ENCODE measurements around the gene SPRY4. TPM values are rescaled to one million over a fixed set of nuclear protein-coding genes. Genes with fewer than 3 reads are reported as not detected.

The SPRY4 gene
- total RNA-seq, 1 experiment from 2014 or later = 140 TPM

DNA sequence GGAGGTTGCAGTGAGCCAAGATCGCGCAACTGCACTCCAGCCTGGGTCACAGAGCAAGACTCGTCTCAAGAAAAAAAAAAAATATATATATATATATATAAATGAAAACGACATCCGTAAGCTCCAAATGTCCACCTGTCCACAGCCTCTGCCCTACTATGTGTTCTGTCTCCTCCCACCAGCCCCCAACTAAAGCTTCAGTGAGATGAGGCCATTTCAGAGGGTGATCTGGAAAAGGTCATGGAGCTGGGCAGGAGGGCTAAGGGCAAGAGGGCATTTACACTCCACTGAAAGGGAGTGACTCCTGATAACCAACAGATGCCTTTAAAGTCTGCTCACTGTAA lies 2.4 kb downstream of the SPRY4 start (continued):
- TF ChIP-seq, protein P1, sequence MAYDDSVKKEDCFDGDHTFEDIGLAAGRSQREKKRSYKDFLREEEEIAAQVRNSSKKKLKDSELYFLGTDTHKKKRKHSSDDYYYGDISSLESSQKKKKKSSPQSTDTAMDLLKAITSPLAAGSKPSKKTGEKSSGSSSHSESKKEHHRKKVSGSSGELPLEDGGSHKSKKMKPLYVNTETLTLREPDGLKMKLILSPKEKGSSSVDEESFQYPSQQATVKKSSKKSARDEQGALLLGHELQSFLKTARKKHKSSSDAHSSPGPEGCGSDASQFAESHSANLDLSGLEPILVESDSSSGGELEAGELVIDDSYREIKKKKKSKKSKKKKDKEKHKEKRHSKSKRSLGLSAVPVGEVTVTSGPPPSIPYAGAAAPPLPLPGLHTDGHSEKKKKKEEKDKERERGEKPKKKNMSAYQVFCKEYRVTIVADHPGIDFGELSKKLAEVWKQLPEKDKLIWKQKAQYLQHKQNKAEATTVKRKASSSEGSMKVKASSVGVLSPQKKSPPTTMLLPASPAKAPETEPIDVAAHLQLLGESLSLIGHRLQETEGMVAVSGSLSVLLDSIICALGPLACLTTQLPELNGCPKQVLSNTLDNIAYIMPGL (CRISPR knock-in tag; IDR thresholded peaks at IDR 0.05) = no peak
- TF ChIP-seq CBFB (CRISPR knock-in tag; IDR thresholded peaks at IDR 0.05; ENCODE audit: low read depth) (no peak), ZNF317 (CRISPR knock-in tag; IDR thresholded peaks at IDR 0.05; ENCODE audit: borderline replicate concordance, low read depth) (no peak), TCF7 (CRISPR knock-in tag; IDR thresholded peaks at IDR 0.05; ENCODE audit: low read depth) (no peak), NR1H2 (CRISPR knock-in tag; IDR thresholded peaks at IDR 0.05) (no peak), ESRRA (CRISPR knock-in tag; IDR thresholded peaks at IDR 0.05; ENCODE audit: borderline replicate concordance) (no peak)
- TF ChIP-seq, protein P2, sequence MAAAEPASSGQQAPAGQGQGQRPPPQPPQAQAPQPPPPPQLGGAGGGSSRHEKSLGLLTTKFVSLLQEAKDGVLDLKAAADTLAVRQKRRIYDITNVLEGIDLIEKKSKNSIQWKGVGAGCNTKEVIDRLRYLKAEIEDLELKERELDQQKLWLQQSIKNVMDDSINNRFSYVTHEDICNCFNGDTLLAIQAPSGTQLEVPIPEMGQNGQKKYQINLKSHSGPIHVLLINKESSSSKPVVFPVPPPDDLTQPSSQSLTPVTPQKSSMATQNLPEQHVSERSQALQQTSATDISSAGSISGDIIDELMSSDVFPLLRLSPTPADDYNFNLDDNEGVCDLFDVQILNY (CRISPR knock-in tag; IDR thresholded peaks at IDR 0.05) = no peak
- TF ChIP-seq, protein P3, sequence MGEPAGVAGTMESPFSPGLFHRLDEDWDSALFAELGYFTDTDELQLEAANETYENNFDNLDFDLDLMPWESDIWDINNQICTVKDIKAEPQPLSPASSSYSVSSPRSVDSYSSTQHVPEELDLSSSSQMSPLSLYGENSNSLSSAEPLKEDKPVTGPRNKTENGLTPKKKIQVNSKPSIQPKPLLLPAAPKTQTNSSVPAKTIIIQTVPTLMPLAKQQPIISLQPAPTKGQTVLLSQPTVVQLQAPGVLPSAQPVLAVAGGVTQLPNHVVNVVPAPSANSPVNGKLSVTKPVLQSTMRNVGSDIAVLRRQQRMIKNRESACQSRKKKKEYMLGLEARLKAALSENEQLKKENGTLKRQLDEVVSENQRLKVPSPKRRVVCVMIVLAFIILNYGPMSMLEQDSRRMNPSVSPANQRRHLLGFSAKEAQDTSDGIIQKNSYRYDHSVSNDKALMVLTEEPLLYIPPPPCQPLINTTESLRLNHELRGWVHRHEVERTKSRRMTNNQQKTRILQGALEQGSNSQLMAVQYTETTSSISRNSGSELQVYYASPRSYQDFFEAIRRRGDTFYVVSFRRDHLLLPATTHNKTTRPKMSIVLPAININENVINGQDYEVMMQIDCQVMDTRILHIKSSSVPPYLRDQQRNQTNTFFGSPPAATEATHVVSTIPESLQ (CRISPR knock-in tag; IDR thresholded peaks at IDR 0.05) = no peak
- TF ChIP-seq, protein P4, sequence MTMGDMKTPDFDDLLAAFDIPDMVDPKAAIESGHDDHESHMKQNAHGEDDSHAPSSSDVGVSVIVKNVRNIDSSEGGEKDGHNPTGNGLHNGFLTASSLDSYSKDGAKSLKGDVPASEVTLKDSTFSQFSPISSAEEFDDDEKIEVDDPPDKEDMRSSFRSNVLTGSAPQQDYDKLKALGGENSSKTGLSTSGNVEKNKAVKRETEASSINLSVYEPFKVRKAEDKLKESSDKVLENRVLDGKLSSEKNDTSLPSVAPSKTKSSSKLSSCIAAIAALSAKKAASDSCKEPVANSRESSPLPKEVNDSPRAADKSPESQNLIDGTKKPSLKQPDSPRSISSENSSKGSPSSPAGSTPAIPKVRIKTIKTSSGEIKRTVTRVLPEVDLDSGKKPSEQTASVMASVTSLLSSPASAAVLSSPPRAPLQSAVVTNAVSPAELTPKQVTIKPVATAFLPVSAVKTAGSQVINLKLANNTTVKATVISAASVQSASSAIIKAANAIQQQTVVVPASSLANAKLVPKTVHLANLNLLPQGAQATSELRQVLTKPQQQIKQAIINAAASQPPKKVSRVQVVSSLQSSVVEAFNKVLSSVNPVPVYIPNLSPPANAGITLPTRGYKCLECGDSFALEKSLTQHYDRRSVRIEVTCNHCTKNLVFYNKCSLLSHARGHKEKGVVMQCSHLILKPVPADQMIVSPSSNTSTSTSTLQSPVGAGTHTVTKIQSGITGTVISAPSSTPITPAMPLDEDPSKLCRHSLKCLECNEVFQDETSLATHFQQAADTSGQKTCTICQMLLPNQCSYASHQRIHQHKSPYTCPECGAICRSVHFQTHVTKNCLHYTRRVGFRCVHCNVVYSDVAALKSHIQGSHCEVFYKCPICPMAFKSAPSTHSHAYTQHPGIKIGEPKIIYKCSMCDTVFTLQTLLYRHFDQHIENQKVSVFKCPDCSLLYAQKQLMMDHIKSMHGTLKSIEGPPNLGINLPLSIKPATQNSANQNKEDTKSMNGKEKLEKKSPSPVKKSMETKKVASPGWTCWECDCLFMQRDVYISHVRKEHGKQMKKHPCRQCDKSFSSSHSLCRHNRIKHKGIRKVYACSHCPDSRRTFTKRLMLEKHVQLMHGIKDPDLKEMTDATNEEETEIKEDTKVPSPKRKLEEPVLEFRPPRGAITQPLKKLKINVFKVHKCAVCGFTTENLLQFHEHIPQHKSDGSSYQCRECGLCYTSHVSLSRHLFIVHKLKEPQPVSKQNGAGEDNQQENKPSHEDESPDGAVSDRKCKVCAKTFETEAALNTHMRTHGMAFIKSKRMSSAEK (CRISPR knock-in tag; IDR thresholded peaks at IDR 0.05; ENCODE audit: borderline replicate concordance) = no peak
- TF ChIP-seq, protein P5, sequence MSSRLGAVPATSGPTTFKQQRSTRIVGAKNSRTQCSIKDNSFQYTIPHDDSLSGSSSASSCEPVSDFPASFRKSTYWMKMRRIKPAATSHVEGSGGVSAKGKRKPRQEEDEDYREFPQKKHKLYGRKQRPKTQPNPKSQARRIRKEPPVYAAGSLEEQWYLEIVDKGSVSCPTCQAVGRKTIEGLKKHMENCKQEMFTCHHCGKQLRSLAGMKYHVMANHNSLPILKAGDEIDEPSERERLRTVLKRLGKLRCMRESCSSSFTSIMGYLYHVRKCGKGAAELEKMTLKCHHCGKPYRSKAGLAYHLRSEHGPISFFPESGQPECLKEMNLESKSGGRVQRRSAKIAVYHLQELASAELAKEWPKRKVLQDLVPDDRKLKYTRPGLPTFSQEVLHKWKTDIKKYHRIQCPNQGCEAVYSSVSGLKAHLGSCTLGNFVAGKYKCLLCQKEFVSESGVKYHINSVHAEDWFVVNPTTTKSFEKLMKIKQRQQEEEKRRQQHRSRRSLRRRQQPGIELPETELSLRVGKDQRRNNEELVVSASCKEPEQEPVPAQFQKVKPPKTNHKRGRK (CRISPR knock-in tag; IDR thresholded peaks at IDR 0.05; ENCODE audit: borderline replicate concordance) = no peak

DNA sequence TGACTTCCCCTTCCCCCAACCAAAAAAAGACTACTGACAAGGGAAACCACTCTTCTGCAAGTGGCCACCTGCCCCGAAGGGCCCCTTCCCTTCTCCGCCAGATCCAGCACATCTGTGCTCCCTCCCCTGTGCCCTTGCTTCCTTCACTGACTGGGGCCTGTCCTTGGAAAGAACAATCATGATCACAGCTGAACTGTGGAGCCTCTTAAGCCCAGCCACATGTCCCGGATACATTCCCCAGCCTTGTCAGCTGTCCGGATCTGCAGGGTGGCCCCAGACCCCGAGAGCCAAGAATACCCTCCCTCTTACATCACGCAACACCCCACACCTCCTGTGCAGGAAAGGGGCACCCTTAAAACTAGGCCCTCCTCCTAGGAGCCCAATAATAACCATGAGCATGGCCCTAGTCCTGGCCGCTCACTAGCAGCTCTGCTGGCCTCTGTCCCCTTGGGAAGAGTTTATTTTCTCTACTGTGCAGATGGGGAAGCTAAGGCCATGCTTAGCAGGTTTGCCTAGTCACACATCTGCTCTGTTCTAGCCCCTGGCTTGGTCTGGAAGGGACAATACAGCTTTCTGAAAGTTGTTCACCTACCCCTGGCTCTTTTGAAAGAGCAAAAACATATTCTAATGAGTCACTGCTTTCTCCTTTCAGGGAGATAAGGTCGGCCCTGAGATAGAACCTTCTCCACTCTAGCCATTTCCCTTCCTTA lies 3.8 kb downstream of the SPRY4 start:
- no peaks in the 10 kb centered on the region for H3K9me3 Mint-ChIP-seq
- ChIA-PET CTCF (interaction anchor here (0.5 to 4.5 kb wide), 6 partner anchors 14 to 392 kb away, joined by 3 to 32 read pairs (median 4); no protein-coding TSS in a partner anchor), POLR2A (interaction anchor here (1.3 to 1.4 kb wide), 2 partner anchors 10 to 12 kb away, joined by 3 read pairs; no protein-coding TSS in a partner anchor)
- ATAC-seq = no peak
- DNase-seq (ENCODE audit: low spot score) = no peak
- peaks cover 69% of the 10 kb centered on the region for H3K4me1 Mint-ChIP-seq
- peak overlapping the region; percentile 96 for H3K4me3 Mint-ChIP-seq
- peaks cover 60% of the 10 kb centered on the region for H3K36me3 Mint-ChIP-seq
- peak overlapping the region; percentile 85 for H3K27ac Mint-ChIP-seq
- no peaks in the 10 kb centered on the region; the same call in none of the 2 replicates for H3K27me3 Mint-ChIP-seq (ENCODE audit: low read depth)
- TF ChIP-seq ZNF396 (CRISPR knock-in tag; IDR thresholded peaks at IDR 0.05; ENCODE audit: borderline replicate concordance) = no peak
- no peak for TF ChIP-seq SP1 (CRISPR knock-in tag; conservative IDR thresholded peaks at IDR 0.05)
- TF ChIP-seq, protein P6, sequence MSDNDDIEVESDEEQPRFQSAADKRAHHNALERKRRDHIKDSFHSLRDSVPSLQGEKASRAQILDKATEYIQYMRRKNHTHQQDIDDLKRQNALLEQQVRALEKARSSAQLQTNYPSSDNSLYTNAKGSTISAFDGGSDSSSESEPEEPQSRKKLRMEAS (CRISPR knock-in tag; IDR thresholded peaks at IDR 0.05) = peak; percentile 55; the same call in 1 of the 2 replicates
- TF ChIP-seq, protein P4 (CRISPR knock-in tag; IDR thresholded peaks at IDR 0.05; ENCODE audit: borderline replicate concordance) = no peak
- TF ChIP-seq GABPB1 (CRISPR knock-in tag; IDR thresholded peaks at IDR 0.05) = peak; percentile 13; the same call in 1 of the 2 replicates
- TF ChIP-seq ZNF232 (CRISPR knock-in tag; IDR thresholded peaks at IDR 0.05) = no peak

All from WTC11 (cell line).